HEK293 (cell line): ENCODE measurements around the gene LIPH.
"Not testable (repeated sequence)": the region's sequence is repeated elsewhere in the genome, so short reads cannot be mapped to it uniquely, and the experiment has no call there.

Experiments used
- CTCF ChIA-PET: fragments of 350-600 bp; formaldehyde crosslinking; extraction: SDS; loops from one replicate; lab custom pipeline; 2021; ENCODE audit warnings: antibody characterized with exemption; lab: Yijun Ruan, JAX
- POLR2A ChIA-PET: fragments of 300-600 bp; formaldehyde crosslinking; extraction: SDS; loops from one replicate; lab custom pipeline; 2020; ENCODE audit warnings: antibody characterized with exemption, inconsistent platforms; lab: Yijun Ruan, JAX
- H3K27ac ChIP-seq: fragments of 200-500 bp; sonication (Bioruptor generic); 2 replicates; pipeline ENCODE4 v1.5.1; 2014; ENCODE audit warnings: low read depth, low read length, control low read depth, inconsistent platforms; ENCODE audit errors: extremely low read depth
- H3K36me3 ChIP-seq, 2 experiments: fragments of 200-500 bp in 1 of 2; sonication (Bioruptor generic) in 1 of 2; 1 replicate in 1 of 2; 2 replicates in 1 of 2; pipeline ENCODE4 v1.5.1; 2014 to 2017; ENCODE audit warnings: inconsistent platforms in 2 of 2, low read length in 2 of 2; ENCODE audit not compliant: control insufficient read depth in 2 of 2, insufficient read depth in 1 of 2
- H3K4me1 ChIP-seq: fragments of 200-500 bp; sonication (Bioruptor generic); 2 replicates; pipeline ENCODE4 v1.5.1; 2014; ENCODE audit warnings: mild to moderate bottlenecking, low read length, inconsistent platforms; ENCODE audit not compliant: control insufficient read depth, insufficient read depth
- H3K4me3 ChIP-seq: 2 replicates; pipeline ENCODE4 v1.5.1; 2011; ENCODE audit warnings: low read depth, mild to moderate bottlenecking, control low read depth, low read length, moderate library complexity
- H3K9me3 ChIP-seq: fragments of 200-500 bp; sonication (Bioruptor generic); 2 replicates; pipeline ENCODE4 v1.5.1; 2014; ENCODE audit warnings: low read depth, low read length, inconsistent platforms; ENCODE audit not compliant: control insufficient read depth, insufficient read depth
- FEZF1 ChIP-seq: fragments of 450-650 bp; formaldehyde crosslinking; IDR thresholded peaks from 2 replicates; pipeline ENCODE4 v1.5.1; 2016; ENCODE audit warnings: missing biosample characterization, missing genetic modification characterization
- IKZF3 ChIP-seq: fragments of 450-650 bp; IDR thresholded peaks from 2 replicates; pipeline ENCODE4 v1.5.0; 2018; ENCODE audit warnings: missing biosample characterization, mild to moderate bottlenecking, missing genetic modification characterization, moderate library complexity
- KLF16 ChIP-seq: fragments of 450-650 bp; formaldehyde crosslinking; IDR thresholded peaks from 2 replicates; pipeline ENCODE4 v1.5.1; 2017; ENCODE audit warnings: missing biosample characterization, missing genetic modification characterization
- MYNN ChIP-seq: fragments of 450-650 bp; formaldehyde crosslinking; IDR thresholded peaks from 2 replicates; pipeline ENCODE4 v1.5.1; 2016; ENCODE audit warnings: missing biosample characterization, missing genetic modification characterization, borderline replicate concordance
- TSHZ1 ChIP-seq: fragments of 450-650 bp; formaldehyde crosslinking; IDR thresholded peaks from 2 replicates; pipeline ENCODE4 v1.5.1; 2016; ENCODE audit warnings: missing biosample characterization, missing genetic modification characterization, borderline replicate concordance
- WT1 ChIP-seq: fragments of 450-650 bp; formaldehyde crosslinking; IDR thresholded peaks from 2 replicates; pipeline ENCODE4 v1.5.1; 2016; ENCODE audit warnings: missing biosample characterization, missing genetic modification characterization
- ZBTB1 ChIP-seq: fragments of 450-650 bp; formaldehyde crosslinking; IDR thresholded peaks from 2 replicates; pipeline ENCODE4 v1.5.1; 2016; ENCODE audit warnings: missing biosample characterization, missing genetic modification characterization
- ZBTB21 ChIP-seq: fragments of 450-650 bp; formaldehyde crosslinking; IDR thresholded peaks from 2 replicates; pipeline ENCODE4 v1.5.1; 2017; ENCODE audit warnings: missing biosample characterization, missing genetic modification characterization
- ZBTB49 ChIP-seq: fragments of 450-650 bp; formaldehyde crosslinking; IDR thresholded peaks from 2 replicates; pipeline ENCODE4 v1.5.1; 2016; ENCODE audit warnings: missing biosample characterization, missing genetic modification characterization, low read depth
- ZBTB8A ChIP-seq: fragments of 450-650 bp; formaldehyde crosslinking; IDR thresholded peaks from 2 replicates; pipeline ENCODE4 v1.5.1; 2016; ENCODE audit warnings: missing biosample characterization, missing genetic modification characterization
- ZFHX2 ChIP-seq: fragments of 450-650 bp; formaldehyde crosslinking; conservative IDR thresholded peaks from 2 replicates; pipeline ENCODE4 v1.5.1; 2016; ENCODE audit warnings: missing biosample characterization, missing genetic modification characterization
- ZFP41 ChIP-seq: fragments of 450-650 bp; formaldehyde crosslinking; IDR thresholded peaks from 2 replicates; pipeline ENCODE4 v1.5.1; 2016; ENCODE audit warnings: missing biosample characterization, missing genetic modification characterization, borderline replicate concordance
- ZNF112 ChIP-seq: fragments of 450-650 bp; formaldehyde crosslinking; IDR thresholded peaks from 2 replicates; pipeline ENCODE4 v1.5.0; 2017; ENCODE audit warnings: missing biosample characterization, missing genetic modification characterization
- ZNF16 ChIP-seq: fragments of 450-650 bp; formaldehyde crosslinking; IDR thresholded peaks from 2 replicates; pipeline ENCODE4 v1.5.1; 2016; ENCODE audit warnings: low read depth, missing biosample characterization, missing genetic modification characterization
- ZNF280D ChIP-seq: fragments of 450-650 bp; formaldehyde crosslinking; IDR thresholded peaks from 2 replicates; pipeline ENCODE4 v1.5.1; 2016; ENCODE audit warnings: missing biosample characterization, missing genetic modification characterization
- ZNF426 ChIP-seq: fragments of 450-650 bp; formaldehyde crosslinking; IDR thresholded peaks from 2 replicates; pipeline ENCODE4 v1.5.1; 2017; ENCODE audit warnings: missing biosample characterization, missing genetic modification characterization, mild to moderate bottlenecking, inconsistent platforms, moderate library complexity
- ZNF449 ChIP-seq: fragments of 450-650 bp; formaldehyde crosslinking; IDR thresholded peaks from 2 replicates; pipeline ENCODE4 v1.5.1; 2017; ENCODE audit warnings: missing biosample characterization, mild to moderate bottlenecking, missing genetic modification characterization, moderate library complexity
- ZNF629 ChIP-seq: fragments of 450-650 bp; formaldehyde crosslinking; IDR thresholded peaks from 2 replicates; pipeline ENCODE4 v1.5.1; 2017; ENCODE audit warnings: missing biosample characterization, missing genetic modification characterization
- ZNF658 ChIP-seq: fragments of 450-650 bp; formaldehyde crosslinking; IDR thresholded peaks from 2 replicates; pipeline ENCODE4; 2016; ENCODE audit warnings: missing biosample characterization, missing genetic modification characterization
- ZNF660 ChIP-seq: fragments of 450-650 bp; IDR thresholded peaks from 2 replicates; pipeline ENCODE4 v1.5.1; 2018; ENCODE audit warnings: missing biosample characterization, mild to moderate bottlenecking, missing genetic modification characterization
- ZSCAN16 ChIP-seq: fragments of 450-650 bp; formaldehyde crosslinking; IDR thresholded peaks from 2 replicates; pipeline ENCODE4 v1.5.1; 2016; ENCODE audit warnings: missing biosample characterization, missing genetic modification characterization
- ZSCAN18 ChIP-seq: fragments of 450-650 bp; formaldehyde crosslinking; IDR thresholded peaks from 2 replicates; pipeline ENCODE4 v1.5.1; 2016; ENCODE audit warnings: missing biosample characterization, missing genetic modification characterization
- ZSCAN30 ChIP-seq: fragments of 450-650 bp; IDR thresholded peaks from 2 replicates; pipeline ENCODE4 v1.5.1; 2018; ENCODE audit warnings: missing biosample characterization, mild to moderate bottlenecking, missing genetic modification characterization, moderate library complexity

The LIPH gene

GRCh38 chr3:185479373-185479945, 72.9 kb downstream of the LIPH start (continued):
- no peak for TF ChIP-seq ZNF449
- TF ChIP-seq ZNF280D (tag by site-specific recombination): no peak
- TF ChIP-seq MYNN (tag by site-specific recombination): no peak
- TF ChIP-seq ZBTB8A (tag by site-specific recombination): no peak
- TF ChIP-seq ZSCAN30 (tag by site-specific recombination): no peak
- TF ChIP-seq TSHZ1: no peak
- no peak for TF ChIP-seq FEZF1 (tag by site-specific recombination)
- TF ChIP-seq ZNF426 (tag by site-specific recombination): no peak
- TF ChIP-seq ZBTB1 (tag by site-specific recombination): no peak

- no peaks in the 10 kb centered on the region for H3K4me1 ChIP-seq
- no peak overlapping the region for H3K27ac ChIP-seq
- TF ChIP-seq ZSCAN16: no peak
- no peak for TF ChIP-seq ZFHX2 (tag by site-specific recombination)
- no peak for TF ChIP-seq KLF16 (tag by site-specific recombination)
- no peak for TF ChIP-seq ZBTB49
- TF ChIP-seq ZNF112 (tag by site-specific recombination): no peak
- no peak for TF ChIP-seq ZFP41
- TF ChIP-seq ZNF16 (tag by site-specific recombination): no peak
- TF ChIP-seq ZNF658 (tag by site-specific recombination): no peak
- no peak for TF ChIP-seq ZNF629
- TF ChIP-seq ZNF660: no peak
- TF ChIP-seq WT1 (tag by site-specific recombination): no peak
- no peak for TF ChIP-seq ZSCAN18 (tag by site-specific recombination)
- TF ChIP-seq ZBTB21: no peak
- no peak for TF ChIP-seq IKZF3 (tag by site-specific recombination)
- TF ChIP-seq, all 188 proteins: peak for 0
- Histone ChIP-seq H3K9me3 (no peaks in the 10 kb centered on the region), H3K4me3 (no peak overlapping the region), H3K36me3 (peaks cover 0 to 49% of the 10 kb centered on the region in 2 experiments; a peak in 2 of 3 replicates)
- ChIA-PET CTCF (interaction anchor here (1.2 kb wide), 1 partner anchor 82 kb away, joined by 3 read pairs; no protein-coding TSS in a partner anchor), POLR2A (no interaction called here)
Measured at GRCh38 chr3:185477316-185477715, 75.1 kb downstream of the LIPH start.

GRCh38 chr3:185474922-185475321, 77.5 kb downstream of the LIPH start:
- H3K27ac ChIP-seq, H3K4me3 ChIP-seq, POLR2A ChIA-PET, H3K9me3 ChIP-seq, H3K4me1 ChIP-seq, CTCF ChIA-PET: not testable (repeated sequence)
- H3K36me3 ChIP-seq: peaks cover 0 to 32% of the 10 kb centered on the region in 2 experiments; a peak in 2 of 3 replicates
